ENCODE data around the gene CHRFAM7A. TPM values are rescaled to one million over a fixed set of nuclear protein-coding genes. Genes with fewer than 3 reads are reported as not detected.
"Not testable (repeated sequence)": the region's sequence is repeated elsewhere in the genome, so short reads cannot be mapped to it uniquely, and the experiment has no call there.

Gene CHRFAM7A
- polyA plus RNA-seq, 1 of the 3 experiments (the other 2 are of a cell fraction) = 0.53 TPM

GRCh38 chr15:30368271-30368670 is 25.1 kb downstream of the CHRFAM7A start:
- H3K9me3 ChIP-seq; H3K27ac ChIP-seq (ENCODE audit: low read depth in 2 of 2, low read length in 1 of 2); DNase-seq; H3K36me3 ChIP-seq (replicated peaks in 1 of 2; ENCODE audit: control insufficient read depth in 1 of 2, insufficient read depth in 2 of 2, low read length in 1 of 2); POLR2A ChIA-PET; CTCF ChIA-PET; H3F3A ChIP-seq (replicated peaks; ENCODE audit: insufficient read depth); H2AFZ ChIP-seq (ENCODE audit: low read depth); H3K27me3 ChIP-seq (ENCODE audit: insufficient read depth); H3K79me2 ChIP-seq (ENCODE audit: insufficient read depth); H3K9ac ChIP-seq; H3K4me3 ChIP-seq (ENCODE audit: low read depth in 2 of 2, low read length in 1 of 2); H3K9me2 ChIP-seq; H3K4me1 ChIP-seq (ENCODE audit: control insufficient read depth in 1 of 2, insufficient read depth in 2 of 2, low read depth in 1 of 2, low read length in 1 of 2); H3K4me2 ChIP-seq; H4K20me1 ChIP-seq (ENCODE audit: insufficient read depth): not testable (repeated sequence)
- no CpG with 5 or more reads among the region's 3 CpGs for WGBS (ENCODE audit: low lambda C conversion rate)

DNA sequence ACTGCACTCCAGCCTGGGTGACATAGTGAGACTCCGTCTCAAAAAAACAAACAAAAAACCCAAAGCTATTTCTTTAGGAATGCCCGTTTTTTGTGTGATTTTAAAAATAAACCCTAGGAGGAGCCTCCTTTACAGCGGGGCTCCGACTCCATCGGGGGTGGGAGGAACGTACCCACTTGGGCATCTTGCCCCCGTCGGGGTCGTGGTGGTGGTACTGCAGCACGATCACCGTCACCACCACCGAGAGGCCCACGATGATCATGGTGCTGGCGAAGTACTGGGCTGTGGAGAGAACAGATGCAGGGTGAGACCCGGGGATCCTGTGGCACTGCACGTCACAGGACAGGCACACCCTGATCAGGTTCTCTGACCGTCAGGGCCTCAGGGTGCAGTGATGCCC is 26.1 kb downstream of the CHRFAM7A start:
- H3K9me3 ChIP-seq; H3K79me2 ChIP-seq (ENCODE audit: insufficient read depth); H3K4me3 ChIP-seq (ENCODE audit: low read depth in 2 of 2, low read length in 1 of 2); H3K9me2 ChIP-seq; H3K27me3 ChIP-seq (ENCODE audit: insufficient read depth); H3K4me1 ChIP-seq (ENCODE audit: control insufficient read depth in 1 of 2, insufficient read depth in 2 of 2, low read depth in 1 of 2, low read length in 1 of 2); H4K20me1 ChIP-seq (ENCODE audit: insufficient read depth); H2AFZ ChIP-seq (ENCODE audit: low read depth); CTCF ChIA-PET; POLR2A ChIA-PET; H3F3A ChIP-seq (replicated peaks; ENCODE audit: insufficient read depth); H3K4me2 ChIP-seq; H3K9ac ChIP-seq; DNase-seq; H3K36me3 ChIP-seq (replicated peaks in 1 of 2; ENCODE audit: control insufficient read depth in 1 of 2, insufficient read depth in 2 of 2, low read length in 1 of 2): not testable (repeated sequence)
- 74% methylated on average over 11 of the region's 17 CpGs for WGBS (ENCODE audit: low lambda C conversion rate)
- H3K27ac ChIP-seq (ENCODE audit: low read depth in 2 of 2, low read length in 1 of 2) = peak overlapping the region in 1 of 2 experiments; percentile 58; a peak in 2 of 4 replicates

GRCh38 chr15:30361404-30361803 is 31.9 kb downstream of the CHRFAM7A start:
- H2AFZ ChIP-seq (ENCODE audit: low read depth) = not testable (repeated sequence)
- WGBS (ENCODE audit: low lambda C conversion rate) = 100% methylated on average over 1 of the region's 5 CpGs

GRCh38 chr15:30360990-30361389 is 32.4 kb downstream of the CHRFAM7A start:
- H3K27ac ChIP-seq (ENCODE audit: low read depth in 2 of 2, low read length in 1 of 2); H2AFZ ChIP-seq (ENCODE audit: low read depth); H4K20me1 ChIP-seq (ENCODE audit: insufficient read depth); H3K9me3 ChIP-seq; H3K4me3 ChIP-seq (ENCODE audit: low read depth in 2 of 2, low read length in 1 of 2); H3K4me2 ChIP-seq; POLR2A ChIA-PET; H3K4me1 ChIP-seq (ENCODE audit: control insufficient read depth in 1 of 2, insufficient read depth in 2 of 2, low read depth in 1 of 2, low read length in 1 of 2); CTCF ChIA-PET; H3K9me2 ChIP-seq; H3K36me3 ChIP-seq (replicated peaks in 1 of 2; ENCODE audit: control insufficient read depth in 1 of 2, insufficient read depth in 2 of 2, low read length in 1 of 2); H3K79me2 ChIP-seq (ENCODE audit: insufficient read depth); DNase-seq; H3F3A ChIP-seq (replicated peaks; ENCODE audit: insufficient read depth); H3K27me3 ChIP-seq (ENCODE audit: insufficient read depth); H3K9ac ChIP-seq: not testable (repeated sequence)
- WGBS (ENCODE audit: low lambda C conversion rate) = no CpG with 5 or more reads among the region's 2 CpGs

More at GRCh38 chr15:30361404-30361803, 31.9 kb downstream of the CHRFAM7A start:
- H3F3A ChIP-seq (replicated peaks; ENCODE audit: insufficient read depth); H3K9me3 ChIP-seq; H3K9me2 ChIP-seq; POLR2A ChIA-PET; H3K36me3 ChIP-seq (replicated peaks in 1 of 2; ENCODE audit: control insufficient read depth in 1 of 2, insufficient read depth in 2 of 2, low read length in 1 of 2); H3K4me3 ChIP-seq (ENCODE audit: low read depth in 2 of 2, low read length in 1 of 2); H3K4me1 ChIP-seq (ENCODE audit: control insufficient read depth in 1 of 2, insufficient read depth in 2 of 2, low read depth in 1 of 2, low read length in 1 of 2); H4K20me1 ChIP-seq (ENCODE audit: insufficient read depth); H3K9ac ChIP-seq; CTCF ChIA-PET; H3K27me3 ChIP-seq (ENCODE audit: insufficient read depth); H3K4me2 ChIP-seq; DNase-seq; H3K27ac ChIP-seq (ENCODE audit: low read depth in 2 of 2, low read length in 1 of 2); H3K79me2 ChIP-seq (ENCODE audit: insufficient read depth): not testable (repeated sequence)

DNA sequence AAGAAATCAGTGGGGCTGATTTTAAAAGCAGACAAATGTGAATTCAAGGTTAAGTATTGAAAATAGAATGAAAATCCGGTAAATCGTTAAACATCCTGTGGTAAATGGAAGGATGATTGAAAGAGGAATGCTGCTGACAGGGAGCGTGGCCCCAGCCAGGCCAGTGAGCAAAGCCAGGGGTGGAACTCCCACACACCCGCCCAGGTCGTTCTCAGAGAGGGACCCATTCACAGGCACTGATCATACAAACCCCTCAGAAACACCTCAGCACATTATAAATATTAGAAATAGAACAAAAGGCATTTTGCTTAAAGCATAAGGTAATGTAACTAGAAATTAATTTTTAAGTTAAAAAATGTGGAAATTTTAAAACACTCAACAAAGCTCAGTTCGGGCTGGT is 38.3 kb downstream of the CHRFAM7A start:
- WGBS (ENCODE audit: low lambda C conversion rate) = 41% methylated on average over 4 of the region's 6 CpGs
- POLR2A ChIA-PET, H3K9me2 ChIP-seq: not testable (repeated sequence)

GRCh38 chr15:30349803-30350202 is 43.5 kb downstream of the CHRFAM7A start:
- WGBS (ENCODE audit: low lambda C conversion rate) = no CpG with 5 or more reads among the region's 5 CpGs
- H3K4me2 ChIP-seq; DNase-seq; H3K27me3 ChIP-seq (ENCODE audit: insufficient read depth); CTCF ChIA-PET; H3F3A ChIP-seq (replicated peaks; ENCODE audit: insufficient read depth); POLR2A ChIA-PET; H2AFZ ChIP-seq (ENCODE audit: low read depth); H3K36me3 ChIP-seq (replicated peaks in 1 of 2; ENCODE audit: control insufficient read depth in 1 of 2, insufficient read depth in 2 of 2, low read length in 1 of 2); H3K9ac ChIP-seq; H3K4me3 ChIP-seq (ENCODE audit: low read depth in 2 of 2, low read length in 1 of 2); H3K9me2 ChIP-seq; H3K9me3 ChIP-seq; H4K20me1 ChIP-seq (ENCODE audit: insufficient read depth); H3K4me1 ChIP-seq (ENCODE audit: control insufficient read depth in 1 of 2, insufficient read depth in 2 of 2, low read depth in 1 of 2, low read length in 1 of 2); H3K79me2 ChIP-seq (ENCODE audit: insufficient read depth); H3K27ac ChIP-seq (ENCODE audit: low read depth in 2 of 2, low read length in 1 of 2): not testable (repeated sequence)

More for the DNA sequence above, 38.3 kb downstream of the CHRFAM7A start:
- H3K9me3 ChIP-seq; H3K27ac ChIP-seq (ENCODE audit: low read depth in 2 of 2, low read length in 1 of 2); H2AFZ ChIP-seq (ENCODE audit: low read depth); H3K4me1 ChIP-seq (ENCODE audit: control insufficient read depth in 1 of 2, insufficient read depth in 2 of 2, low read depth in 1 of 2, low read length in 1 of 2); DNase-seq; H3F3A ChIP-seq (replicated peaks; ENCODE audit: insufficient read depth); CTCF ChIA-PET; H3K9ac ChIP-seq; H4K20me1 ChIP-seq (ENCODE audit: insufficient read depth); H3K36me3 ChIP-seq (replicated peaks in 1 of 2; ENCODE audit: control insufficient read depth in 1 of 2, insufficient read depth in 2 of 2, low read length in 1 of 2); H3K27me3 ChIP-seq (ENCODE audit: insufficient read depth); H3K4me2 ChIP-seq; H3K4me3 ChIP-seq (ENCODE audit: low read depth in 2 of 2, low read length in 1 of 2); H3K79me2 ChIP-seq (ENCODE audit: insufficient read depth): not testable (repeated sequence)

DNA sequence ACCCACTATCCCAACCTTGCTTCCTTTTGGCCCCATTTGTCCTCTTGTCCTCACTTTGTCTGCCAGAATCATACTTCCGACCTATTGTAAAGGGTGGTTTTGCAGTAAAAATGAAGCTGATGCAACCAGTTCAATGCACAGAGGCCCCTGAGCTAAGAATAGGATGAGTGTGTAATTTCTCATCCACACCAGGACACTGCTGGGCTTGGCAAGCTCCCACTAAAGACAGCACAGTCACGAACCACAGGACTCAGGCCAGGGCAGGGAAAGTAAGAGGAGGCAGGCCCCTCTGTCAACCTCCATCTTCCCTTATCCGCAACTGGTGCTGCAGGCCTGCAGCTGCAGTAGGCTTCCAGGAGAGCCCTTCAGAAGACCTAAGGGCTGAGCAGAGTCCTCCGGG is 56.8 kb downstream of the CHRFAM7A start:
- H3K36me3 ChIP-seq (replicated peaks in 1 of 2; ENCODE audit: control insufficient read depth in 1 of 2, insufficient read depth in 2 of 2, low read length in 1 of 2); H3K9me3 ChIP-seq; H2AFZ ChIP-seq (ENCODE audit: low read depth); H3F3A ChIP-seq (replicated peaks; ENCODE audit: insufficient read depth); H3K4me2 ChIP-seq; H3K27ac ChIP-seq (ENCODE audit: low read depth in 2 of 2, low read length in 1 of 2); H3K9ac ChIP-seq; H3K4me3 ChIP-seq (ENCODE audit: low read depth in 2 of 2, low read length in 1 of 2); H3K27me3 ChIP-seq (ENCODE audit: insufficient read depth); H4K20me1 ChIP-seq (ENCODE audit: insufficient read depth); H3K4me1 ChIP-seq (ENCODE audit: control insufficient read depth in 1 of 2, insufficient read depth in 2 of 2, low read depth in 1 of 2, low read length in 1 of 2); H3K79me2 ChIP-seq (ENCODE audit: insufficient read depth); DNase-seq; CTCF ChIA-PET; POLR2A ChIA-PET; H3K9me2 ChIP-seq: not testable (repeated sequence)
- no CpG with 5 or more reads among the region's 4 CpGs for WGBS (ENCODE audit: low lambda C conversion rate)
